GM18502 (cell line): ENCODE measurements around the gene SSBP4.
"Not testable (repeated sequence)": the region's sequence is repeated elsewhere in the genome, so short reads cannot be mapped to it uniquely, and the experiment has no call there.

Experiments
- ATAC-seq: cut with Tn5 transposase; IDR thresholded peaks from one replicate; pipeline ENCODE4 v1.9.1; 2021; ENCODE audit warnings: mild to moderate bottlenecking; ENCODE audit not compliant: unreplicated experiment, poor library complexity

SSBP4 gene

DNA sequence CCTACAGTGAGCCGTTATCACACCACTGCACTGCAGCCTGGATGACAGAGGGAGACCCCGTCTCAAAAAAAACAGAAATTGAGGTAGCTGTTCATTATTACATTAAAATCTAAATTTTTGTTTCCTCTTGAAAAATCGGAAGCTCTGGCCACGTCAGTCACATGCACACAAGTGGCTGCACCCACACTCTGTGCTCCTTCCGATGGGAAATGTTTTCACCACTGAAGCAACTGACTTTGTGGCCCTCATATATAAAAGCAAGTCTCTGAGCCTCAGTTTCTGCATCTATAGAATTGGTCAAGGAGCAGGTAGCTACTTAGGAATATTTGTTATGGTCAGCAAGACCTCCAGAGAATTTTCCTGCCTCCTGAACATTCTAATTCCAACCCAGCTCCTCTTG, 26.3 kb upstream of the SSBP4 start:
- no peak for ATAC-seq

DNA sequence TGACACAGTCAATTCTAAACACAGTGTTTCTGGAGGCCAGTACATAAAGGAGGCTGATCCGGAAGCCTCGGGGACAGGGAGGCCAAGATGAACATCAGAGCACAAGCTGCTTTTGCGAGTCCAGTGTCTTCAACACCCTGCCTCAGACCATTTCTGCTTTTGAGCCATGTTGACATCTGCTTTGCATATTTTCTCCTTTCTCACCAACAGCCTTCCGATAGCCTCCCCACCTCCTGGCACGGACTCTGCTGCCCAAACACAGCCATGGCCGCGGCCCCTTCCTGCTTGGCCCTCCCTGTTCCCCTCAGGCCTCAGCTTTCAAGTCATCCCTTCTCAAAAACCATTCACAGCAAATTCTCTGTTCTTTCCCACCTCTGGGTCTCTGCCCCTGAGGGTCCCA, 25.4 kb upstream of the SSBP4 start:
- ATAC-seq: no peak

DNA sequence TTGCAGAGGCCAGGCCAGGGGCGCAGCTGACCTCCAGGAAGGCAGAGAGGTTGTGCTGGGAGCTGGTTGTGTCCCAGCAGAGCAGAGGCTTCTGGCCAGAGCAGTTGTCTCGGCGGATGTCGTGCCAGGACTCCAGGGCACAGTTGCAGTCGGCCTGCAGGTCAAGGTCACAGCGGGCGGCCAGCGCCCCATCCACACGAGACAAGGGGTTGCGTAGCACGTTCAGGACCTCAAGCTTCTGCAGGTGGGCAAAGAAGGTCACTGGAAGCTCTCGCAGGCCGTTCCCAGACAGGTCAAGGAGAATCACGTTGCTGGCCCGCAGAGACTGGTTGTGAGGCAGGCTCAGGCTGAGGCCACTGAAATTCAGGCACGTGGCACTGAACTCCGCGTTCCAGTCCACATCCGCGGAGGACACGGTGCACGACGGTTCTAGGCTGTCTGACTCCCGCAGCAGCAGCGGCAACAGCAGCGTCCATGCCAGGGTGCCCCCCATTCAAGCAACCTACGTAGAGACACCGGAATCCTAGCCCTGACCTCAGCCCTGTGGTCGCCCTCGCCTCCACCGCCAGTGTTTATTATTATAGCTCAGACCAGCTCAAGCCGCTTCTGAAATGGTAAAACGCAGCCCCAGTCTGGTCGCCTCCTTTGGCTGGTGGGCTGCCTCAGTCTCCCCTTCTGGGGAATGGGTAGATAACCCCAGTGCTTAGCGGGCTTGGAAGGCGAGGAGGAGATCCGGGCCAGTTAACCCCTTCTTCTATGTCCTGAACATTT, 22.5 kb upstream of the SSBP4 start:
- ATAC-seq: no peak

DNA sequence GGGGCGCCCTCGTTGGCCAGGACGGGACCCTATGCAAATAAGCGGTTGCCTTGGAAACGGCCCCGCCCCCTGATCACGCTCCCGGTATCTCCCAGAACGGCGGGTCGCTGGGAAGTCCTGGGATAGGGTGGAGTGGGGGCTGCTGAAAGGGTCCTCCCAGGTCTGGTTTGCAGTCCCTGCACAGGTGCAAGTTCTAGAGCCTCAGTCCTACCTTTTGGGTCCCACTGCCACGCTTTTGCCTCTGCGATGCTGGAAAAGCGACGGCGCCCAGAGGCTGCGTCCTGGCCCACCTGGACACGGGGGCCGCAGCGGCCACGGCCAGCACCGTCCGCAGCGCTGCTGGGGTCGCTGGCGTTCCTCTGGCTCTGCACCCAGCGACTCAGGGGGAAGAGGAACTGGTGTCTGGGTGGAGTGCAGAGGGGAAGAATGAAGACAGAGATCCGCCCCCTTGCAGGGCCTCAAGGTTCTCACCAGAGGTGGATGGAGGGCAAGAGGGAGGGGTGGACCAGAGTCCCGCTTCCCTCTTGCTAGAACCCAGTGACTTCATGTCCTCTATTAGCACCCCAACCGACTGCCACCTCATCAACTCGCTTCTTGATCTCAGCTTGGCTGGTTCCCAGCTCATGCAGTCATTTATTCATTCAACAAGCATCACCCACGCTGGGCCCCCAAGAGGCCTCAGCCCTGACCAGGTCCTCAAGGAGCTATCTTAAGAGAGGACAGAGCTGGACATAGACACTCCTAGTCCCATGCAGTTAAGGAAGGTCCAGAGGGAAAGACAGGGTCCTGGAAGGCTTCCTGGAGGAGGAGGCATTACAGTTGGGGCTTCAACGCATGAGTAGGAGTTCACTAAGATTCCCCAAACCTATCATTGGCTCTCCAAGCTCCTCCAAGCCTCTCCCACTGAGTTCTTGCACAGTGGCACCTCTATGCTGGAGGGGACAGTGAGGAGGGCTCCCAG, 21.7 kb upstream of the SSBP4 start, which contains the start of gene LRRC25:
Gene LRRC25, minus strand, starts transcription at position 381 of the 961 bp plus-strand sequence. CDS start 659 bp downstream, outside the sequence.
- ATAC-seq: no peak

DNA sequence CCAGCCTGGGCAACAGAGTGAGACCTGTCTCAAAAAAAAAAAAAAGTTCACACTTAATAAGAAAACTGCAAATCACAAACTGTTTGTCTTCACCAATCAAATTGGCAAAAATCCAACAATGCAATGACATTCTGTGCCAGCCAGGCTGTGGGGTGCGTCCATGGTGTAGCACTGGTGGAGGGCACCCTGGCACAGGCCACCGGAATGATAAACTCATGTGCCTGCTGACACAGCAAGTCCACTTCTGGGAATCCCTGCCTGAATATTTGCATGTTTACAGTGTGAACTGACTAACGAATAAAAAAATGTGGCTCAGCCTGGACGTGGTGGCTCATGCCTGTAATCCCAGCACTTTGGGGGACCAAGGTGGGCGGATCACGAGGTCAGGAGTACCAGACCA, 20.2 kb upstream of the SSBP4 start:
- no peak for ATAC-seq

DNA sequence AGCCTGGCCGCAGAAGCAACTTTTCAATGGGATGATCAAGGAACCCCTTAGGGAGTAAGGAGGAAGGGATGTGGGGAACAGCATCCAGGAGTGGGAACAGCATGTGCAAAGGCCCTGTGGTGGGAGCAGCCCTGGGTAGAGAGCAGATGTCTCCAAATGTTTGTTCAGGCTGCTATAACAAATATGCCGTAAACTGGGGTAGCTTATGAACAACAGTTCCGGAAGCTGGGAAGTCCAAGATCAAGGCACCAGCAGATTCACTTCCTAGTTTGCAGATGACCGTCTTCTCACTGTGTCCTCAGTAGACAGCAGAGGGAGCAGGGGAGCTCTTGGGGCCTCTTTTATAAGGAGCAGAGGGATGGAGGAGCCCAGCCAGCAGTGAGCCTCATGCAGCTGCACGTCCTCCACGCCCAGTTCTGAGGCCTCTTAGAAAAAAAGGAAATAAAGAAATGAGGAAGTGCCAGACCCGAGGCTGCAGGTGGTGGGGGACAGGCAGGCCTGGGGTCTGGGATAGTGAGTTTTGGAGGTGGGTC, 17.6 kb upstream of the SSBP4 start:
- no peak for ATAC-seq

DNA sequence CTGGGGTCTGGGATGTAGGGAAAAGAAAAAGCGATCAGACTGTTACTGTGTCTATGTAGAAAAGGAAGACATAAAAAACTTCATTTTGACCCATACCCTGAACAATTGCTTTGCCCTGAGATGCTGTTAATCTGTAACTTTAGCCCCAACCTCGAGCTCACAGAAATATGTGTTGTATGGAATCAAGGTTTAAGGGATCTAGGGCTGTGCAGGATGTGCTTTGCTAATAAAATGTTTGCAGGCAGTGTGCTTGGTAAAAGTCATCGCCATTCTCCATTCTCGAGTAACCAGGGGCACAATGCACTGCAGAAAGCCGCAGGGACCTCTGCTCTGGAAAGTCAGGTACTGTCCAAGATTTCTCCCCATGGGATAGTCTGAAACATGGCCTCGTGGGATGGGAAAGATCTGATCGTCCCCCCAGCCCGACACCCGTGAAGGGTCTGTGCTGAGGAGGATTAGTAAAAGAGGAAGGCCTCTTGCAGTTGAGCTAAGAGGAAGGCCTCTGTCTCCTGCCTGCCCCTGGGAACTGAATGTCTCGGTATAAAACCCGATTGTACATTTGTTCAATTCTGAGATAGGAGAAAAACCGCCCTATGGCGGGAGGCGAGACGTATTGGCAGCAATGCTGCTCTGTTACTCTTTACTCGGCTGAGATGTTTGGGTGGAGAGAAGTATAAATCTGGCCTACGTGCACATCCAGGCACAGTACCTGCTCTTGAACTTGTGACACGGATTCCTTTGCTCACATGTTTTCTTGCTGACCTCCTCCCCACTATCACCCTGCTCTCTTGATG, 16.5 kb upstream of the SSBP4 start:
- ATAC-seq: not testable (repeated sequence)

DNA sequence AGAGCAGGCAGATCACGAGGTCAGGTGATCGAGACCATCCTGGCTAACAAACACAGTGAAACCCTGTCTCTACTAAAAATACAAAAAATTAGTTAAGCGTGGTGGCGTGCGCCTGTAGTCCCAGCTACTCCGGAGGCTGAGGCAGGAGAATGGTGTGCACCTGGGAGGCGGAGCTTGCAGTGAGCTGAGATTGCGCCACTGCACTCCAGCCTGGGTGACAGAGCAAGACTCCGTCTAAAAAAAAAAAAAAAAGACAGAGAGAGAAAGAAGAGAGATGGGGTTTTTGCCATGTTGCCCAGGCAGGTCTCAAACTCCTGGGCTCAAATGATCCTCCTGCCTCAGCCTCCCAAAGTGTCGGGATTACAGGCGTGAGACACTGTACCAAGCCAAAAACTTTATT, 13.4 kb upstream of the SSBP4 start:
- ATAC-seq: not testable (repeated sequence)

DNA sequence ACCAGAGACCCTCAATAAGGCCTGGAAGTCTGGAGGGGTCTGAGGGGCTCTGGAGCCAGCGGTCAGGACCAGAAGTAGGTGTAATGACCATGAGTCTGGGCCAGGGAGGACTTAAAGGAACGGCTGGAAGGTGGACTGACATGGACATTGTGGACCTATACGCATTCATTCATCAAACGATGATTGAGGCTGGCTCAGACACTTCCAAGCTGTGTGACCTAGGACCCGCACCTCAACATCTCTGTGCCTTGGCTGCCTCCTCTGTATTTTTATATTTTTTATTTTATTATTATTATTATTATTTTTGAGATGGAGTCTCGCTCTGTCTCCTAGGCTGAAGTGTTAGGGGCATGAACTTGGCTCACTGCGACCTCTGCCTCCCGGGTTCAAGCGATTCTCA, 12.4 kb upstream of the SSBP4 start:
- no peak for ATAC-seq

DNA sequence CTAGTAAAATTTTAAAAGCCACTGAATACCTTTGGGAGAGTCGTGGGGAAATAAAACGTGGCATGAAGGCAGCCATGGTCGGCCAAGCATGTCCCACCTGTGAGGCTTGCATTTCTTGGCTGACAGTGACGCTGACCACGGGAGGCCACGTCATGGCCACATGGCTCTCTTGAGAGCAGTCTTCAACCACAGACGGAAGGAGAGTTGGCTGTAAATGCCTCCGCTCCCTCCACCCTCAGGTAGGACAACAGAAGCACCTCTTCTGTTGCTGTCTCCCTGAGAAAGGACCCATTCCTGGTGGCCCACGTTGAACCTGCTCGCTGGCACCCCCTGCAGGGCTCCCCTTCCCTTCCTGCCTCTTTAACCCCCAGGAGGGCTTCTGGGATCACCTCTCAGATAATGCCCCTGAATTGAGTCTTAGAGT, 11.1 kb upstream of the SSBP4 start:
- no peak for ATAC-seq

DNA sequence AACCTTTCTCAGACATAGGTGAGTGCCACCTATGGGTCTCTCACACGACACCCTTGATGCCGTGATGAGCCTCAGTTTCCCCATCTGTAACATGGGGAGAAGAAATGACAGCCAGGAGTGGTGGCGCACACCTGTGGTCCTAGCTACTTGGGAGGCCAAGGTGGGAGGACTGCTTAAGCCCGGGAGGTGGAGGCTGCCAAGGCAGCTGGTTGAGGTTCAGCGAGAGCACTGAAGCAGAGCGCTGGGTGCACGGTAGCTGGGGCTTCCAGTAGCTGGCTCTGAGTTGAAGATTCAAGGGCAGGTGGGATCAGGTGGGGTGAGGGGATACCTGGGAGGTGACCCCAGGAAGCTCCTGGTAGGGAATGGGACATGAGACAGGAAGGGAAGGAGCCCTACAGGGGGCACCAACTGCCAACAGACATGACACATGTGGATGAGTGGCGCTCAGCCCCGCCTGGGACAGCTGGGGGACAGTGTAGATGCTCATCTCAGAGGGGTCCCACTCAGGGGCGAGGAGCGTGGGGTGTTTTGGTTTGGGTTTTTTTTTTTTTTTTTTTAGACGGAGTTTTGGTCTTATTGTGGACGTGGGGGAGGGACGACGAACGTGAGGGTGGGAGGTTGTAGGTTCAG, 6.5 kb upstream of the SSBP4 start:
- ATAC-seq: no peak

DNA sequence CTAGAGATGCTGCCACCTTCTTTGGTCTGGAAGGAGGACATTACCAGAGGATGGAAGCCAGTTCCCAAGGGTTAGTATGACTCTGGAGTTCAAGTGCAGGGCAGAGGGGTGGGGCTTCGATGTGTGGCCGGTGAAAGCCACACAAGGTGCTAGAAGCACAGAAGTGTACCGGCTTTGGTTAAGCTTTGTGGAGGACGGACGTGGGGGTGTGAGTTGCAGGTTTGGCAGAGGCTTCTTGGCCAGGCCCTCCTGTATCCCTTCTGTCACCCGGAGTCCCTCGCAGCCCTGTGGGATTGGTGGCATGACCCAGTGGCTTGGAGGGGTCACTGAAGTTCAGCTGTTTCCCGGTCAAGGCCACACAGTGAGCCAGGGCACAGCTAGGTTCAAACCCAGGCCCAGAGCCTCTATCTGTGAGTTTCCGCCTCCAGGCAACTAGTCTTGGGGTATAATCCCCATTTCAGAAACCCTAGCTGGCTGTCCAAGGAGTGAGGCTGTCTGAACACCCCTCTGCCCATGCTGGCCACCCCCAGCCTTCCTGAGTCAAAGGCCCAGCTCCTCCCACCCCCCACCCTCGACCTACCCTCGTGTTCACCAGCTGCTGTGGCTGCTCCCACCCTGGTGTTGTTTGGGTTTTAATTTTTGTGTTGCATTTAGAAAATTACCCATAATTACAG, 4.6 kb upstream of the SSBP4 start:
- ATAC-seq: no peak

DNA sequence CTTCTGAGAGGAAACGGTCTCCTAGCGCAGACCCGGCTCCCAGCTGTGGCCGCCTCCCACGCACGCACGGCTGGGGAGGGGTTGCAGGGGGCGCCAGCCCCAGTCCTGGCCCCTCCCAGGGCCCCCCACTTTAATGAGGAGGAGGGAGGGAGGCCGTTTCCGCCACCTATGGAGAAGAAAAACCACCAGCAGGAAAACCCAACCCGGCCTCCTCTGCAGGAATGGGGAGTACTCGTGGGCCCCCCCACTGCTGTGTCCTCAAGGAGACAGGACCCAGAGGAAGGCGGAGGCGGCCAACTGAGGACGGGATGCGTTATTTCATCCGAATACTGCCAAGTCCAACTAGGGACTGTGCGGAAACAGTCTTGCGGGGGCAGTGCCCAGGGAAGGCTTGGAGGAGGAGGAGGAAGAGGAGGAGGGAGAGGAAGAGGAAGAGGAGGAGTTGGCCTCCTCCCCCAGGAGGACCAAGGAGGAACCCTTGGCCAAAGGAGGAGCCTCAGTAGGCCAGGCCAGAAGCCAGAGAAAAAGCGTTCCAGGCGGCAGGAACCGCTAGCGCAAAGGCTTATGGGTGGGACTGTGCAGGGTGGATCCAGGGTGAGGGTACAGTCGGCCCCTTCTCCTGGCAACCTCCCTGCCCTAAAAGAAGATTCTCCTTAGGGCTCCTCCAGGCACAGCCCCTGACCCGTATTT, 3.9 kb upstream of the SSBP4 start:
- ATAC-seq: no peak

DNA sequence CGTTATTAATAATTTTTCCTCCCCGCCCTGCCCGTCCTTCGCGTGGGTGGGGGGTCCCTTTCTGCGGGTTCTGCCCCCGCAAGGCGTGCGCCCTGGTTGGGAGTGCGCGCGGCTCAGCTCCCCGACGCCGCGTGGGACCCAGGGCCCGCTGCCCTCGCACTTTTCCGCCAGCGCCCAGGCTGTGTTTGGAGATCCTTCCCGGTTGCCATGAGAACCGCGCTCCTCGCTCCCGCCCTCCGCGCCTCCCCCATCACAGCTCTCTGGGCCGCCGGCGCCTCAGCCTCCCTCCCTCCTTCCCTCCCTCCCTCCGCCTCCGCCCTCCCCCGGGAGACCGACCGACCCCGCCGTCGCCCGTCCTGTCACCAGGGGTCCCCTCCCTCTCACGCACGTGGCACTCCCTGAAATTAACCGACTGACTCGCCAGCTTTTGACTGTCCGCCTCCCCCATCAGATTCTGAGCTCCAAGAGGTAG, 2.4 kb upstream of the SSBP4 start:
- ATAC-seq: no peak

DNA sequence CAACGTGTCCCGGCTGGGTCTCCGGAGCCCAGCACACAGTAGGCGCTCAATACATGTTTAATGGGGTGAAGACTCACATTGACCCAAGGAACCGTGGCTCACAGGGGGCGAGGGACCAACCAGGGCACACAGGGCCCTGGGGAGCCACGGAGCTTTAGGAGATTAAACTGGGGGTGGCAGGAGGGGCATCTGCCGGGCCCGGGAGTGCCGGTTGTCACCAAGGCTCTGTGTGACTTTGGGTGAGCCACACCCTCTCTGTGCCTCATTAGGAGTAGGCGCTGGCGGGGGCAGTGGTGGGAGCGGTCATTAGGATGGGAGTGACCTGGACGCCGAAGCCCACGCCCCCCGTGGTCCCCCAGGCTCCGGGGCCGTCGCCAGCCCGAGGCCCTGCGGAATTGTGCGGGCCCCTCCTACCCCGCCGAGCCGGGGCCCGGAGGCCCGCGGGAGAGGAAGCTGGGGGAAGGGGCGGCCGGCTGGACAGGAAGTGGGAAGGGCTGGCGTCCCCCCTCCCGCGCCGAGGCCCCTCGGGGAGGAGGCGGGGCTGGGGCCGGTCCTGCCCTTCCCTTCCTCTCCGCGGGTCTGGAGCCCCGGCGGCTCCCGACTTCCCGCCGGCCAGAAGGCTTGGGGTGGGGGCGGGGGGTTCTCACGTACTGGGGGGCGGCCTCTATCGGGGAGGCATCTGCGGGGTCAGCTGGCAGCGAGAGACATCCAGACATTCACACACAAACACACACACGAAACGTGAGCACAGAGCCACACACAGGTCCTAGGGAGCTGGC, 1.8 kb upstream of the SSBP4 start:
- no peak for ATAC-seq

DNA sequence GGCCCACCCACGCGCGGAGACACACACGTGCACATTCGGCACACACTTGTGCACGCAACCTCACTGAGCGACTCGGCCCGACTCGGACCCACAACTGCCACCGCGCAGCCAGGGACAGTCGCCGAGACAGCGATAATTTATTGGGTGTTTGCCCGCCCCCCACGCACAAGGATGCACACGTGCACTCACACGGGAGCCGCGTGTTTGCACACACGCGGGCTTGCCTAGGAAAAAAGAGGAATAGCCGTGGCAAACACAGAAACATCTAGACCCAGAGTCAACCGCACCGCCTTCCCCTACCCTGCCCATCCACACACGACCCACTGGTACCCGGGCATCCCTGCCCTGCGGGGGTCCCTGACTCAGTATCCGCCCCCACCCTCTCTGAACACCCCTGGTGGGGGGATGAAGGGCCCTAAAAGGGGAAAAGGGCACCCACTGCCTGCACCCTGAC, 1.1 kb upstream of the SSBP4 start:
- no peak for ATAC-seq

DNA sequence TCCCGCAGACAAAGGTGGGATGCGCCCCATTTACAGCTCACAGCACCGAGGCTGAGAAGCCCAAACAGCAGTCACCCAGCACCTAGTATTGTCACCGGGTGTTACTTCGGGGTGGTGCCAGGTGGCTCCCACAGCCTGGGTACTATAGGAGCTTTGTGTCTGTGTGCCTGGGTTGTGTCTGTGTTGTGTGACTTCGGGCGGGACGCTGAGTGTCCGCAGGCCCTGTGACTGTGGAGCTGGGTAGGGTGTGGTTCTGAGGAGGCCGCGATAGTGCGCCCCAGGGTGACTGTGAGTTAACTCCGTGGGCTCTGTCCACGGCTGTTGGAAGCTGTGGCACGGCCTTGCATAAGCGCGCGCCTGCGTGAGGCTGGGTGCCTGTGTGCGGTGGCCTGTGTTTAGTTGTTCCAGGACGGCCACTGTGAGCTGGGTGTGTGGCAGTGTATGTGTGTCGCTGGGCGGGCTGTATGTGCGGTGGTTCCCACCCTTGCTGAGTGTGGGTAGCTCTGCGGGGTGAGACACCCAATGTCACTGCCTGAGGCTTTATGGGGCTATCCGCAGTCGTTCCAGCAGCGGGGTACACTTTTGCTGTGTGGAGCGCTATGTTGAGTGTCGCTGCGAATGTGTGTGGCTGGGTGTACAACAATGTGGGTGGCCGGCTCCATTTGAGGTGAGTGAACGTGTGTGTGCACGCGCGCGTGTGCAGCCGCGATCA, 559 bp upstream of the SSBP4 start:
- ATAC-seq: no peak
